Astrocyte (in vitro differentiated cells and primary cell): Measurements from ENCODE around the gene CPM. TPM values are rescaled to one million over a fixed set of nuclear protein-coding genes. Genes with fewer than 3 reads are reported as not detected.

Source experiments
- DNase-seq: peaks from one replicate; pipeline ENCODE4 v3.0.0-alpha.2; 2010; ENCODE audit warnings: low read depth
- FAIRE-seq: peaks from 2 replicates; lab custom pipeline; 2011; peaks lifted over from hg19 to GRCh38; lab: Jason Lieb, UNC
- H2AFZ ChIP-seq: 2 replicates; pipeline ENCODE4 v1.6.0; 2012; ENCODE audit warnings: low read depth, low read length, inconsistent platforms
- H3K27ac ChIP-seq: 2 replicates; pipeline ENCODE4 v1.5.1; 2011; ENCODE audit warnings: low read depth, low read length, inconsistent platforms
- H3K27me3 ChIP-seq: 2 replicates; pipeline ENCODE4 v1.6.0; 2011; ENCODE audit warnings: low read length, inconsistent platforms; ENCODE audit not compliant: insufficient read depth
- H3K36me3 ChIP-seq: 2 replicates; pipeline ENCODE4 v1.5.1; 2011; ENCODE audit warnings: low read length, inconsistent platforms; ENCODE audit not compliant: insufficient read depth
- H3K4me1 ChIP-seq: 2 replicates; pipeline ENCODE4 v1.5.1; 2011; ENCODE audit warnings: low read length, inconsistent platforms; ENCODE audit not compliant: insufficient read depth
- H3K4me2 ChIP-seq: 2 replicates; pipeline ENCODE4 v1.6.0; 2012; ENCODE audit warnings: low read length, inconsistent platforms
- H3K4me3 ChIP-seq: 2 replicates; pipeline ENCODE4 v1.5.1; 2011; ENCODE audit warnings: low read depth, mild to moderate bottlenecking, low read length, inconsistent platforms; ENCODE audit not compliant: insufficient read depth
- H3K79me2 ChIP-seq: 2 replicates; pipeline ENCODE4 v1.6.0; 2012; ENCODE audit warnings: mild to moderate bottlenecking, low read length, inconsistent platforms; ENCODE audit not compliant: insufficient read depth
- H3K9ac ChIP-seq: 2 replicates; pipeline ENCODE4 v1.6.0; 2012; ENCODE audit warnings: mild to moderate bottlenecking, low read length, inconsistent platforms
- H3K9me3 ChIP-seq: 2 replicates; pipeline ENCODE4 v1.5.1; 2012; ENCODE audit warnings: low read depth, mild to moderate bottlenecking, low read length, inconsistent platforms; ENCODE audit not compliant: insufficient read depth
- H4K20me1 ChIP-seq: 2 replicates; pipeline ENCODE4 v1.6.0; 2012; ENCODE audit warnings: low read length, inconsistent platforms; ENCODE audit not compliant: insufficient read depth
- H3K27ac Mint-ChIP-seq: one replicate; pipeline ENCODE4 v1.8.0; 2021; ENCODE audit warnings: mild to moderate bottlenecking, mixed read lengths; ENCODE audit not compliant: unreplicated experiment
- H3K27me3 Mint-ChIP-seq: one replicate; pipeline ENCODE4 v1.8.0; 2021; ENCODE audit warnings: low read depth, mixed read lengths; ENCODE audit not compliant: unreplicated experiment
- H3K36me3 Mint-ChIP-seq: one replicate; pipeline ENCODE4 v1.8.0; 2021; ENCODE audit warnings: low read depth, mixed read lengths; ENCODE audit not compliant: unreplicated experiment
- H3K4me1 Mint-ChIP-seq: one replicate; pipeline ENCODE4 v1.8.0; 2021; ENCODE audit warnings: low read depth, mixed read lengths; ENCODE audit not compliant: unreplicated experiment
- H3K4me3 Mint-ChIP-seq: one replicate; pipeline ENCODE4 v1.8.0; 2021; ENCODE audit warnings: mild to moderate bottlenecking, moderate library complexity, mixed read lengths; ENCODE audit not compliant: unreplicated experiment
- H3K9me3 Mint-ChIP-seq: one replicate; pipeline ENCODE4 v1.8.0; 2021; ENCODE audit warnings: mild to moderate bottlenecking, mixed read lengths; ENCODE audit not compliant: unreplicated experiment
- EZH2 ChIP-seq: IDR thresholded peaks from 2 replicates; pipeline ENCODE4 v1.6.1; 2012; ENCODE audit warnings: mild to moderate bottlenecking, low read length, inconsistent platforms; ENCODE audit not compliant: insufficient read depth
- total RNA-seq: library from RNA; stranded (reverse); gene quantifications from 2 replicates; pipeline ENCODE4 v1.2.1, GENCODE V29; 2021
- TF ChIP-seq, protein P1 (sequence below): IDR thresholded peaks from 2 replicates; pipeline ENCODE4 v1.5.1; 2011; ENCODE audit warnings: low read depth, mild to moderate bottlenecking, inconsistent platforms, low read length, moderate library complexity; ENCODE audit not compliant: insufficient read depth

The CPM gene
- total RNA-seq, 1 donor from 2014 or later, result 2.7 TPM

DNA sequence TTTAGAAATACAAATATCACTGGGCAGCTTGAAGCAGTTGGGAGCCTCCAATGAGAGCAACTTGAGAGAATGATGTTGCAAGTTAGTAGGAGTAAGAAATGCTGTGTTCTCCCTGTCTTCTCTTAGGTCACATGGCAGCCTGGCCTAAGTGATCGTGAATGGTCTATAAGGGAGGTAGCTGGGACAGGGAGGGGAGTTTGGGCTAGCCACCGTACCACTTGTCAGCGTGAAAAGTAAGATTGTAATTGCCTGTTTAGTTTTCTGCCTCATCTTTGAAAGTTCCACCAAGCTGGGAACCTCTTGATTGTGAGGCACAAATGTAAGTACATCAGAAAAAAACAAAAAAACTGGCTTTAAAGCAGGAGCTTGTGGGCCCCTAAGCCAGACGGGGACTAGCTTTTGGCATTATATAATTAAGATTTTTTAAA, 88.6 kb downstream of the CPM start:
- Histone ChIP-seq H3K4me1 (no peaks in the 10 kb centered on the region), H3K27me3 (no peaks in the 10 kb centered on the region), H3K4me3 (no peak overlapping the region), H3K79me2 (peaks cover 11% of the 10 kb centered on the region), H3K36me3 (peaks cover 50% of the 10 kb centered on the region), H3K27ac (no peak overlapping the region), H3K4me2 (no peak overlapping the region), H3K9me3 (no peaks in the 10 kb centered on the region), H3K9ac (no peak overlapping the region), H4K20me1 (peaks cover 75% of the 10 kb centered on the region), H2AFZ (no peak overlapping the region)
- DNase-seq (no peak), FAIRE-seq (no peak)
- TF ChIP-seq, protein P1, sequence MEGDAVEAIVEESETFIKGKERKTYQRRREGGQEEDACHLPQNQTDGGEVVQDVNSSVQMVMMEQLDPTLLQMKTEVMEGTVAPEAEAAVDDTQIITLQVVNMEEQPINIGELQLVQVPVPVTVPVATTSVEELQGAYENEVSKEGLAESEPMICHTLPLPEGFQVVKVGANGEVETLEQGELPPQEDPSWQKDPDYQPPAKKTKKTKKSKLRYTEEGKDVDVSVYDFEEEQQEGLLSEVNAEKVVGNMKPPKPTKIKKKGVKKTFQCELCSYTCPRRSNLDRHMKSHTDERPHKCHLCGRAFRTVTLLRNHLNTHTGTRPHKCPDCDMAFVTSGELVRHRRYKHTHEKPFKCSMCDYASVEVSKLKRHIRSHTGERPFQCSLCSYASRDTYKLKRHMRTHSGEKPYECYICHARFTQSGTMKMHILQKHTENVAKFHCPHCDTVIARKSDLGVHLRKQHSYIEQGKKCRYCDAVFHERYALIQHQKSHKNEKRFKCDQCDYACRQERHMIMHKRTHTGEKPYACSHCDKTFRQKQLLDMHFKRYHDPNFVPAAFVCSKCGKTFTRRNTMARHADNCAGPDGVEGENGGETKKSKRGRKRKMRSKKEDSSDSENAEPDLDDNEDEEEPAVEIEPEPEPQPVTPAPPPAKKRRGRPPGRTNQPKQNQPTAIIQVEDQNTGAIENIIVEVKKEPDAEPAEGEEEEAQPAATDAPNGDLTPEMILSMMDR, result no peak
- TF ChIP-seq EZH2, result no peak
- peak overlapping the region; percentile 2 for H3K27ac Mint-ChIP-seq
- no peak overlapping the region for H3K4me3 Mint-ChIP-seq
- H3K4me1 Mint-ChIP-seq, result peaks cover 10% of the 10 kb centered on the region
- no peaks in the 10 kb centered on the region for H3K9me3 Mint-ChIP-seq
- no peaks in the 10 kb centered on the region for H3K27me3 Mint-ChIP-seq
- peaks cover 6% of the 10 kb centered on the region for H3K36me3 Mint-ChIP-seq

DNA sequence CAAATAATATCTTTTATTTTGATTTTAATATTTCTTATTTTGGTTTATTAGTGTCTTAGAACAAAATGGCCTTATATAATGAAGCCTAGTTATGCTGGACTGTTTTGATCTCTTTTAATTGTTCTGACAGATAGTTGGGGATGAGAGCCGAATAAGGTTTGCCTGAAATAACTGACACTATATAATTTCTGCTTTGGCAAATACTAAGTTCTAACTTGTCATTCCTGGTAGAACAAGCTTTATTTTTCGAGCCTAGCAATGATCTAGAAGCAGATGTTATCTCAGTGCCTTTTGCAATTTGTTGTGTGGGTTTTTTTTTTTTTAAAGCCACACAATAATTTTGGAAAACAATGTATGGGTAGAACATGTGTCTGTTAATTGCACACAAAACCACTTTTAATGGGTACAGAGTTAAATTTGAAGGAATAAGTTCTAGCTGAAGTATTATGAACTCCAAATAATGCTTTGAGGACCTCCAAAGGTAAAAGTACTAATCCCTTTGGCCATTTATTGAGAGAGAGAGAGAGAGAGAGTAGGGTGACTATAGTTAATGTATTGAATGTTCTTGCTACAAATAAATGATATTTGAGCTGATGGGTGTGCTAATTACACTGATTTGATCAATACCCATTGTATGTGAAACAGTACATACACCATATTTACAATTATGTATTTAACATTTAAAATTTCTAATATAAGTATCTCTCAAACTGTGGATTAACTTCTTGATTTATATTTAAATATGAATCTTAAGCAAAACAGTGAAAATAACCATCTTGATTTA, 90.0 kb downstream of the CPM start:
- Mint-ChIP-seq H3K27me3 (no peaks in the 10 kb centered on the region), H3K27ac (no peak overlapping the region), H3K4me1 (peaks cover 13% of the 10 kb centered on the region), H3K4me3 (peak overlapping the region; percentile 62), H3K9me3 (no peaks in the 10 kb centered on the region), H3K36me3 (peaks cover 14% of the 10 kb centered on the region)
- Histone ChIP-seq H4K20me1 (peaks cover 87% of the 10 kb centered on the region), H3K27ac (no peak overlapping the region), H3K27me3 (no peaks in the 10 kb centered on the region), H3K79me2 (peaks cover 21% of the 10 kb centered on the region), H3K4me3 (no peak overlapping the region), H3K9ac (no peak overlapping the region), H3K4me2 (no peak overlapping the region), H2AFZ (no peak overlapping the region), H3K36me3 (peaks cover 64% of the 10 kb centered on the region), H3K4me1 (no peaks in the 10 kb centered on the region), H3K9me3 (no peaks in the 10 kb centered on the region)
- FAIRE-seq (no peak), DNase-seq (no peak)
- TF ChIP-seq EZH2, result no peak
- TF ChIP-seq, protein P1, result no peak

DNA sequence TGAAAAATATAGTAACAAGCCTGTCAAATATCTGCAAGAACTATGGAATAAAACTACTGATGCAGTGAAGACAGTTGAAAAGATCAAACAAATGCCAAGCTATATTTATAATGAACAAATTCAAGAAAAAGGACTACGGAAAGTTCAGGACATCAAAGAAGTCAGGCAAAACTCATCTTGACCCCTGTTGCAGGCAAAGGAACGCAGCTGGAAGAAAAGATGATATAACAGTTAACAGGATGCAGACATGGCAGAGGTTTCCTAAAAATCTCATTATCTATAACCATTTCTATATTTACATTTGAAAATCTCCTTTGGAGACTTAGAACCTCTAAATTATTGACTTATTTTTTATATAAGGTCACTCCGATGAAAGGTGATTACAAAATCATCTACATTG, 90.8 kb downstream of the CPM start:
- Mint-ChIP-seq H3K27ac (no peak overlapping the region), H3K27me3 (no peaks in the 10 kb centered on the region), H3K36me3 (peaks cover 15% of the 10 kb centered on the region), H3K9me3 (no peaks in the 10 kb centered on the region), H3K4me1 (peaks cover 13% of the 10 kb centered on the region), H3K4me3 (no peak overlapping the region)
- no peak for DNase-seq
- no peak for FAIRE-seq
- peaks cover 71% of the 10 kb centered on the region for H3K36me3 ChIP-seq
- H3K27me3 ChIP-seq, result no peaks in the 10 kb centered on the region
- H3K4me1 ChIP-seq, result no peaks in the 10 kb centered on the region
- no peak overlapping the region for H3K4me2 ChIP-seq
- H3K9me3 ChIP-seq, result no peaks in the 10 kb centered on the region
- no peak overlapping the region for H3K4me3 ChIP-seq
- no peak overlapping the region for H2AFZ ChIP-seq
- no peak overlapping the region for H3K9ac ChIP-seq
- TF ChIP-seq EZH2, result no peak
- TF ChIP-seq, protein P1, result no peak
- peaks cover 88% of the 10 kb centered on the region for H4K20me1 ChIP-seq
- no peak overlapping the region for H3K27ac ChIP-seq
- H3K79me2 ChIP-seq, result peaks cover 25% of the 10 kb centered on the region
